ENCODE results near the gene SIK2.
"Not testable (repeated sequence)": the region's sequence is repeated elsewhere in the genome, so short reads cannot be mapped to it uniquely, and the experiment has no call there.

SIK2 gene

DNA sequence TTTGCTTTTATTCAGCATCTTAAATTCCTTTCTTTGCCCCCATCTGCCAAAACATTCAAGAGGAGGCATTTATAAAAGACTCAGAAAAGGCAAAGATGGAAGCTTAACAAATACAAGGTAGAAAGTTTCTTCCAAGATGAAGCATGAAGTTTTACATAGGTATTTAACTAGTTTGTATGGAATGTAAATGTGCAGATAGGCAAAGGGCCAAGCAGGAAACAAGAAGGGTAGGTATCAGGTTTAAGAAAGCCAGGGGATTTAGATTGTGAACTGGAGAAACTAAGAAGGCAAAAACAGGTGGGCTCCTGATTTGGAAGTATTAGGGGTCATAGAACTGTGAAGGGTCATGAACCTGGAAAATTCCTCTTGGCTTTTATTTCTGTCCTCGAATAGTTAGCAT, 101.3 kb downstream of the SIK2 start:
- no peak for DNase-seq

DNA sequence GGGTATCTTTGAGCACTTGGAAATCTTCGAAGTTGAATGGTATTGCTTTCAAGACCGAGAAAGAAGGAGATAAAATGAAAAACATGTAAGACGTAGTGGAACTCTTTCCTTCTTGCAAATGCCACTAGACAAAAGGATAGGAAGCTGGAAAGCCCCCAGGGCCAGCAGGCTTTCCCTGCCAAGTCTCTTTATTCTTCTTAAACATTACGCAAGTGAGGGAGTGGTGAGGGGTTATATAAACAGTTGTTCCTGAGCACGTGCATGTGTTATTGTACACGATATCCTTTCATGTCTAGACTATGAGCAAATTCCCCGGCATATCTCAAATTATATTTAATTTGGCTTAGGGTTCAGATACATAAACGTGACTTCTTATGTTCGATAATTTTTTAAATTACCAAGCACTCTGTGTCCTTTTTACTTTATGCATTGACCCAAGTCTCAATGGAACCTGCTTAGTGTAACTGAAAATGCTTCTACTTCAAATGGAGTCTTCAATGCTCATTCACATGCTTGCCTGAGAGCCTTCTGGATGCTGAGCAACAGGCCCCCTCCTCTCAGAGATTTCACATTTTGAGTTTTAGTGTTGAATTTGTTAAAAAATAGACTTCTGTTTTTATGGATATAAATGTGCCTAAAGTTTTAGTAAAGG, 104.9 kb downstream of the SIK2 start:
- DNase-seq: no peak

DNA sequence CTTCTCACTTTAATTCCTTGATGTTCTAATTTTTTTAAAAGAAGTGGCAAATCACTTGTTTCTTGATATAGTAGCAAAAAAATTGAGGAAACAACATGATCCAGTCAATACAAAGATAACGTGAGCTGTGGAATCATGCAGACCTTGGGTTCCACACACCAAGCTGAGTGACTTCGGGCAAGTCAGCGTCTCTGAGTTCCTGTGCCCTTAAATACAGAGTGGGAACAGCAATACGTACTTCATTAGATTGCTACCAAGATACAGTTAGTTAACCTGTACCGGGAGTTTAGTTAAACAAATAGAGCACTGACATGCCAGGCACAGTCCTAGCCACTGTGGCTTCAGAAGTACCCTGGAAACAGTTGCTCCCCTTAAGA, 105.4 kb downstream of the SIK2 start:
- no peak for DNase-seq

DNA sequence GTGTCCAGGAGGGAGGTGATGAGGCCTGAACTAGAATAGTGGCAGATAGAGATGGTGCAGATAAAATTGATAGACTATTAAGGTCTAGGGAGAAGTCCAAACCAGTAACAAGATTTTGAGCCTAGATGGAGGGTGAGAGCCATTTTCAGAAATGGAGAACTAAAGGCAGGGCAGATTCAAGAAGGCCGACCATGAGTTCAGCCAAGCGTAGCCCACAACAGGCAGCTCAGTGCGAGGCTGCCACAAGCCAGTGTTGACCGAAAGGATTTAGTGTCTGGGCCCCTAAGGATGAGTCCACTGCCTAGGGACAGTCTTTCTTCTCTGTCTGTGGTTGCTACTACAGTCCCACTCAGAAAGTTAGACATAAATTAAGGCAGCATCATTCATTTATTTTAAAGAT, 112.3 kb downstream of the SIK2 start:
- no peak for DNase-seq

DNA sequence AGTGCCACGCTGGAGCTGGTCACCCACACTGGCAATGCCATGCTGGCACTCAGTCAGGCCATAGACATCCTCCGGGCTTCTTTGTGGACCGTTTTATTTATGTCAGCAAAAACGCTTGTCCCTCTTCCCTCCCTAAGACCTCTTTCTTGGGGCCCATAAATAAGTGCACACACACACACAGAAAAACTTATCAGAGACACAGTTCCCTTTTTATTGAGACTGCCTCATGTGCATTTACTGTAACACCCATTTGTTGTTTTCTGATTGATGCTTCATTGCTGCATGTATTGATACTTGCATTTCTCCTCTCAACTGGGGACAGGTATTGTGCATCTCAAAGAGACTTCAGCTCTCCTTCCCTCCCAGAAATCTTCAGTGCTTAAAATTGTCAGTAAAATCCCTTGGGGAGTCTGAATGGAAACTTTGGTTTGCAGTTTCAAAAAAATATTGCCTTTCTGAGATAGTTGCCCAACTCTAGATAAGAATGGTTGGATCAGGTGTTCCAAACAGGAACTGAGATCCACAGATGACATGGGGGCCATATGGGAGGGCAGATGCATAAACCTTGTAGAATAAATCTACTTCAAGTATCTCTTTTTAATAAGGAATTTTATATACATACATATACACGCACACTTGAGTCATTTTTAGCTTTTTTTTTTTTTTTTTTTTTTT, 113.0 kb downstream of the SIK2 start:
- DNase-seq: no peak

DNA sequence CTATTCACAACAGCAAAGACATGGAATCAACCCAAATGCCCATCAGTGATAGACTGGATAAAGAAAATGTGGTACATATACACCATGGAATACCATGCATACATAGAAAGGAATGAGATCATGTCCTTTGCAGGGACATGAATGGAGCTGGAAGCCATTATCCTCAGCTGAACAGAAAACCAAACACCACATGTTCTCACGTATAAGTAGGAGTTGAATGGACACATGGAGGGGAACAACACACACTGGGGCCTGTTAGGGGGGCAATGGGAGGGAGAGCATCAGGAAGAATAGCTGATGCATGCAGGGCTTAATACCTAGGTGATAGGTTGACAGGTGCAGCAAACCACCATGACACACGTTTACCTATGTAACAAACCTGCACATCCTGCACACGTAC, 115.4 kb downstream of the SIK2 start:
- DNase-seq: not testable (repeated sequence)

DNA sequence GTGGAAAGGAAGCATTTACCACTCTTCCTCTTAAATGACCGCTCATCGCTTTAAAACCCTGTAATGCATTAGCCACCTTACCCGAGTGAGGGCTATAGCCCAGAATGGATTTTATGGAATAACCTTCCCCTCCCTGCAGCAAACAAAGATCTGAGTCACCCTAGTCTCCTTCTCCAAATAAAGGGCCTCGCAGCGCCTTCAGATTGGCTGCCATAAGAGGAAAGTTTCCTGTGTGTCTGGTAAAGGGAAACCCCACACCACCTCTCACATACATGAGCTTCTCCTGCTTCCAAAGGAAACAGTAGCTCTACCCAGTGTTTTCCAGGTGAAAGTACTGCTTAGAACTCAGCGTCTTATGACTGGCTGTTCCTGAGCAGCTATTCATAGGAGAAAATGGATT, 116.2 kb downstream of the SIK2 start:
- no peak for DNase-seq

DNA sequence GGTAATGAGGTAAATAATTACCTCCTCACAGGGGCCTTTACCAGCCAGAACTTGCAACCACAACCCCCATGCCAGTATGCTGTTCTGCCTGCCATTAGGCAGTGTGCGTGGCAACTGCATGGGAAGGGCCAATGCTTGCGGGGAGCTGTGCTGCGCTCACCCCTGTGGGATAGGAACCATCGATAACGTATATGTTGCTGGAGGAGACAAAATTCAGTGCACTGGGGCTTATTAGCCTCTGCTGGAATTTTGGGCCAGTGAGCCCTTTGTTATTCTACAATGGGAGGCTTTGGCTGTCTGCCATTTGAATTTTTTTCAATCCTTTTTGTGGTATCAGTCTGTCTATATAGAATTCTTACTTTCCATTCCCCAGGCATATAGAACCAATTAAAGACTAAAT, 116.6 kb downstream of the SIK2 start:
- DNase-seq: no peak

DNA sequence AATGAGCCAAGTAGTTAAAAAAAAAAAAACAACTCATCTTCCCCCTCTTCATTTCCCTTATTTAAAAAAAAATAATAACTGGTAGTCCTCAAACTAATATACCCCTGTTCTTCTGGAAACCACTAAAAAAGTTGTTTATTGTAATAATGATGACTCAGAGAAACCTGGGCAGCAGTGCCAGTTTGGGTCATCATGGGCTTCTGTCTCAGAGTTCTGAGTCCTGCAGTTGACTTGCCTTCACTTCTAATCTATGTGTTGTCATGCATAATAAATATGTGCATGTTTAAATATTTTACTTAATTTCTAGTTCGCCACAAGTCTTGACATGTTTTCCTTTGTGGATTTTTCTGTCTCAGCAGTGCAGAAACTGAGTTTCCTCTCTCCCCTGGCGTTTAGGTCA, 117.1 kb downstream of the SIK2 start:
- DNase-seq: no peak

DNA sequence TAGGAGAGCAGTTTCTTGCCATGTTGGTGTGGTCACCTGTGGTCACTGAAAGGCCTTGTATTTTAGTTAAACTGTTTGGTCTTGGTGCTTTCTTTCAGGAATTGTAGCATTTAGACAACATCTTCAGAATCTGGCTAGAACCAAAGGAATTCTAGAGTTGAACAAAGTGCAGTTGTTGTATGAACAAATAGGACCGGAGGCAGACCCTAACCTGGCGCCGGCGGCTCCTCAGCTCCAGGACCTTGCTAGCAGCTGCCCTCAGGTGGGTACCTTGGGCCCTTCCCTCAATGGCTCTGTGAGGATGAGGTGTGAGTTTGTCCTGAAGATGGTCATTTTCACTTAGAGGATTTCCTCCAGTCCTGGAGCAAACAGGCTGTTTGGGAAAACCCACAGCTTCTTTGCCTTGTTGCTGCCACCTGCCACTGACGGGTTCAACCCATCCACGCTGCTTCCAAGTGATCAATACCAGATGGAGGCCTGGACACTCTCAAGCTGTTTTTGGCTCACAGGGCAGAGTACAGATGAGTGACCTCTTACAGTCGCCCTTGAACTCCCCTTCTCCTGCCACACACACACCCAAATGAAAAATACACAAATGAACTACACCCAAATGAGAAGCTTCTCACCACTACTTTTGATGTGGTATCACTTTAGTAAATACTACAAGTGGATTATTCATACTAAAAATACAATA, 118.7 kb downstream of the SIK2 start:
- DNase-seq: no peak

DNA sequence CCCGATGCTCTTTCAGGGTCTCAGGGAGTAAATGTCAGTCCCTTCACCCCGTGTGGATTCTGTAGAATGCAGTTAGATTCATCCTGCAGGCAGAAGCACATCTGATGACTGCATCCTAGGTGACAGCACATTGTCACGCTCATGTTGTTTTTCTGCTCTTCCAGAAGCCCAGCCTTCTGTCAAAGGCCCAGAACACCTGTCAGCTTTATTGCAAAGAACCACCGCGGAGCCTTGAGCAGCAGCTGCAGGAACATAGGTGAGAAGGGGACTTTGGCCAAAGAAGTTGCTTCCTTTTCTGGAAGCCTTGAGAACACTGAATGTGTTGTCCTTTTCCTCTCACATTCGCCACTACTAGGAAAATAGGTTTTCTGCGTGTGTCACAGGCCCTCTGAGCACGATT, 120.3 kb downstream of the SIK2 start:
- no peak for DNase-seq

DNA sequence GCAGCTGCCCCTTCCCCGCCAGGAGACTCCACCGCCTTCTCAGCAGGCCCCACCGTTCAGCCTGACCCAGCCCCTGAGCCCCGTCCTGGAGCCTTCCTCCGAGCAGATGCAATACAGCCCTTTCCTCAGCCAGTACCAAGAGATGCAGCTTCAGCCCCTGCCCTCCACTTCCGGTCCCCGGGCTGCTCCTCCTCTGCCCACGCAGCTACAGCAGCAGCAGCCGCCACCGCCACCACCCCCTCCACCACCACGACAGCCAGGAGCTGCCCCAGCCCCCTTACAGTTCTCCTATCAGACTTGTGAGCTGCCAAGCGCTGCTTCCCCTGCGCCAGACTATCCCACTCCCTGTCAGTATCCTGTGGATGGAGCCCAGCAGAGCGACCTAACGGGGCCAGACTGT, 121.3 kb downstream of the SIK2 start:
- no peak for DNase-seq

DNA sequence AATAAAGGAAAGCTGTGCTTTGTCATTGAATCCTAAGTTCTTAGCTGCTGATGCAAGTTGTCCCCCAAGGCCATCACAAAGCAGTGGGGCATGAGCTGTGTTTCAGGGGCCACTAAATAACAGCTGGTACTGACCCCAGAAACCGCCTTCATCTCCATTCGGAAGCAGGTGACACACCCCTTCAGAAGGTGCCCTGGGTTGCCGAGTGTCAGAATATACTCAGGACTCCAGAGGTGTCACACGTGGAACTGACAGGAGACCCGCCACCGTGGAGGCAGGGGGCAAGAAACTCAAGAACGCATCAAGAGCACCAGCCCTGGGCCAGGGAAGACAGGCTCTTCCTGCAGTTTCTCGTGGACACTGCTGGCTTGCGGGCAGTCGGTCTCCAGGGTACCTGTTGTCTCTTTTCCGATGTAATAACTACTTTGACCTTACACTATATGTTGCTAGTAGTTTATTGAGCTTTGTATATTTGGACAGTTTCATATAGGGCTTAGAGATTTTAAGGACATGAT, 122.4 kb downstream of the SIK2 start:
- DNase-seq: no peak

DNA sequence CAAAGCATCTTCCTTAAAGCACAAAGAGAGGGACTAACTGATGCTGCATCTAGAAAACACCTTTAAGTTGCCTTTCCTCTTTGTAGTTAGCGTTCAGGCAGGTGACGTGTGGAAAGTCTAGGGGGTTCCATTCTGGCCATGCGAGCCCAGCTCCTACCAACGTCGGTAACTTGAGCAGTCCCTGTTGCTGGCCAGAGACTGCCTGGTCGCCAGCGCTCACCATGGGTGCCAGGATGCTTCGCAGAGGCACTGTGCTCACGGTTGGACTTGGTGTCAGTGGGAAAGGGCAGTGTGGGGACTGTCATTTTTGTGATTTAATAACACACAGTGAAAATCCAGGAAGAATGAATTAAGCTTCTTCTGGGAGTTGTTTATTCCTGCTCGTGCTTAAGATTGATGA, 123.4 kb downstream of the SIK2 start:
- no peak for DNase-seq

DNA sequence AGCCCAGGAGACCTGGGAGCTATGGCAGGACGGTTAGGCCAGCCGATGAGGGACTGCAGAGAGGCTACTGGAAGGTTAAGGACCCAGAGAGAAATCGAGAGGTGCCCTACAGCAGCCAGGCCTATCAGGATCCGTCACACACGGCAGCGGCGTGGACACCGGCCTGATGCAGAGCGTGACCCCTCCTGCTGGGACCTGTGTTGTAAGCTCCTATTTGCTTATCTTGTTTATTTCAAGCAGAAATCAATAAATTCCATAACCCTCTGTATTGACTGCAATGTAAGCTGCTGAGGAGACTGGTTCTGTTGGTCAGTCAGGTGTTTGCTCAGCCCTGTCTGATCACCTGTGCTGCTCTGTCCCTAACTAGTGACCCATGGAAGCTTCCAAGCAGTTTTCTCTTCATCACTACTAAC, 124.1 kb downstream of the SIK2 start:
- DNase-seq: no peak

DNA sequence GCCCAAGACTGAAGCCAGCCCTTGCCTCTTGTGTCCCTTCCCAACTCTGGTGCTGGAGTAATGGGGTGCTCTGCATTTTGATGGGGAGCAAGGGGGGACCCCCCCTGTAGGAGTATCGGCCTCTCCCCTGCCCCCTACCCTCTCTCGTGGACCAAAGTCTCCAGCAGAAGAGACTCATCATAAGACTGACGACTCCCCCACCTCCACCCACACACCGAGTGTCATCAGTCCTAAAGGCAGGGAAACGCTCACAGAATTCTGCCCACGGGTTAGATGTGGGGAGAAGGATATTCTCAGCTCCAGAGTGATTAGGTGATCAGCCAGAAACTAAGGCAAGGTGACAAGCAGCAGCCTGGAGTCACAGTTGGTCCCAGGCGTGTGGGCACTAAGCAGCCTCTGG, 125.2 kb downstream of the SIK2 start:
- DNase-seq: no peak

DNA sequence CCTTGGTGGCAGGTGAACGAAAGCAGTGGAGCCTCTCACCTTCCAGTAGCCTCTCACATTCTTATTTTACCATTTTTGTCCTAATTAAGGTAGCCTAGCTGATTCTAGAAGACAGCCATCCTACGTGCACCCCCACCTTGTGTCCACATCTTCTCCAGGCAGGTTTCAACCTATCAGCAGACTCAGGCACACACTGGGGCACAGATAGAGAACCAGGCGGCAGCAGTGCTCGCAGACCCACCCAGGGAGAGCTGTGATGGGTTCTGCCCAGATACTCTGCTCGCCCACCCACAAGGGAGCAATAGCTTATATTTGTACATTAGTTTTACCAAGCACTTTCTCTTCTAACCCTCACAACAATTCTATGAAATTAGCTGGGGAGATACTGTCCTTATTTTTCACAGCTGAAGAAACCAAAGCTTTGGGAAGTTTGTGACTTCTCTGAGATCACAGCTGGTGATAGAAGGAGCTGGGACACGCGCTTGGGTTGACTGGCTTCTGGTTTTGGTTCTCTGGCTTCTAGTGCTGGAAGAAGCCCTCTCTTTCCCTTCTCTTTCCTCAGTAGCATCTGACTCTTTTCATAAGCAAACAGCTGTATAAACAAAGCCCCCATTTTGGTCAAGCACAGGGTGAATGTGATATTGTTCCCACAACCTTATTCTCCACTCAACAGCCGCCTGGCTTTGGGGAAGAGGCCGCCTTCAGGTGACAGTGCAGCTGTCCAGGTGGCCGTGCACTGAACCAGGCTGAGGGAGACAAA, 127.0 kb downstream of the SIK2 start:
- DNase-seq: no peak

DNA sequence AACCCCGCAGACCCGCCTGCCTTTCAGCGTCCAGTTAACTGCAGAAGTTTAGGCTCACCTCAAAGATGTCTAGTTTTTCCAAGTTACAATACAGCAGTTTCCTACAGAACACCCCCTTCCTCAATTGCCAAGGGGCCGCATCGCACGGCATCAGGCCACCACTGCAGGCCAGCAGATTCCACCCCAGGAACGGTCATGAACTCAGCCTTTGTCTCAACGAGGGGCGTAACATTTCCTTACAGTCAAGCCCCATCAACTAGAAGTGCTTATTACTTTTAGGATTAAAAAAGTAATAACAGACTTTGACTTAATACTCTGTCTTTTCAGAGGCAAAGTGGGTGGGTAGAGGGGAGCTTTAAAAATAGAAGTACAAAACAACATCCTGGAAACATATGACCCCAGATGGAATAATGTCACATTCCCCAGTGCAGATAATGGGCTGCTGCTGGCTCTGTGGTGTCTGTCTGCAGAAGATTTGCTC, 127.6 kb downstream of the SIK2 start:
- DNase-seq: no peak

DNA sequence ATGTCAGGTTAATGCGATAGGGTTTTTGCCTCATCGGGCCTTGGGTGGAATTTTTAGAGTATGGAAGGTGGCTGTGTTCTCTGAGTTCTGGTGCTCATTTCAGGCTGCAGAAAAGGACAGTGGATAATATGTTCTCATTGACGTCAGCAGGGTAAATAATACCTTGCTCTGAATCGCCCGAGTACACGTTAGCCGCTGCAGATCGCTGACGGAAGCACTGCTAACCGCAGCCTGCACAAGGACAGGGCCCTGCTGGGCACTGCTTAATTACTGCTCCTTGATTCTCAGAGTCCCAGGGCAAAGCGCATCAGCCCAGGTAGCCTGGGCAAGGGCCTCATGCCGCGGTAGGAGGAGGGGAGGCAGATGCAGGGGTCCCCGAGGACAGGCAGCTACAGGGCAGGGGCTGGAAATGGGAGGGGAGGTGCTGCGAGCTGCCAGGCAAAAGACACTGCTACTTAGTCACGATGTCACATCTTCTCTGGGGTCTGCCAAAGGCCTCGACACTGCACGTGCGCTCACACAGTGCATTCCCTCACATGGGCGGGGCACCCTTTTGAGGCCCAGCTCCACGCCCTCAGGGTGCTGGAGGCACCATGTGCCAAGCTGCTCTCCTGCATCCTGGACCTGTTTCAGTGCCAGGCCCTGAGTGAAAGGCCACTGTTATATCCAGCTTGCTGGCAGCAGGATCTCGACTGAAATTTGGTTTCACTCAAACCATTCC, 128.8 kb downstream of the SIK2 start:
- DNase-seq: no peak

DNA sequence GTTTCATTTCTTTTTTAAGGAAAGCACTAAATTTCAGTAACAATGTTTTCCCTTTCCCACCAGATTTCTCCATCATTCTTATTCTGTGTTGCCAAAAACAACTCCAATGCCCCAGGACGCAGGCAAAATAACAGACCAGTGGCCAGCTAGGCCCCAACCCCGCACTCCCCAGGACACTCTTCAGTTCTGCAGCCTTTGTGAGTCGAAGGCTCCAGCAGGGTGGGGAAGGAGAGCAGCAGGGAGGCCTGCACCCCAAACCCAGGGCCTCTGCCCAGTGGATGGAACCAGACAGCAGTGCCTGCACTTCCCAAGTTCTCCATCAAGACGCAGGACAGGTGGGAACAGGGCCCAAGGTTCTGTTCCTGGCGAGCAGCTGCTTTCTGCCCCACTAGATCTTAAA, 129.6 kb downstream of the SIK2 start:
- no peak for DNase-seq

DNA sequence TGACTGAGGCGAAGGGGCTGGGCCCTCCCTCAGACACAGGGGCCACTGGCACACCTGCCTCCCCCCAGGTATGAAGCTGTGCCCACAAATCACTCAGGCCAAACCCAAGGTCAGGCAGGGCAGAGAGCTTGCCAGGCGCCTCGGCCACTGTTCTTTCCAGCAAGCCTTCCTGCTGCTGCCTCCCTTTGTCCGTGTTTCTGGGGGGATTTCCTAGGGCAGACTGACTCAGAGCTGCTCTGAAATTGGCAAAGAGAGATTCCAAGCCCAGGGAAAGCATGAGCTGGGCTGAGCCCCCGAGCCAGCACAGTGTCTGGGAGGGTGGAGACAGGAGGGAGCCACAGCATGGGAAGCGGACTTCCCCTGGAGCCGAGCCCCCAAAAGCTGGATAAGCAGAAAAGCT, 130.8 kb downstream of the SIK2 start:
- DNase-seq: no peak

DNA sequence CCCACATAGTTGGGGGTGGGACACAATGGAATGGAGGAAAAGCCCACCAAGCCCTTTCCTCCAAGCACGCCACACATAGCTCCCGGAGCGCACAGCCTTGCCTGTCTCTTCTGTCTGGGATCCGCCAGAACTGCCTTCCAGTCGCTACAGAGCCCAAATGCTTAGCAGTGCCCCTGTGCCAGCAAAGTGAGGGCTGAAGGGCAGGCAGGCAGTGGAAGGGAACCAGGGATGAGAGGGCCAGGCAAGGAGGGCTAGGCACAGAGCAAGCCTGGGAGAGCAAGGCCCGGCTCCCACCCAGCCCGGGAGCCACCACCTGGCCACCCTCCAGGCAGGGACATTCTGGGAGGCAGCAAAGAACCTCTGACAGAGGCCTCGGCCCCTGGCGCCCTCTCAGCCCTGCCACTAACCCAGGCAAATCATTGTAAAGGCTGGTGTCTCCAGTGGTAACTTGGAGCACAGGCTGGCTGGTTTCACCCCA, 131.4 kb downstream of the SIK2 start:
- DNase-seq: no peak
